ENCODE measurements around the gene LRRC75A.

DNA sequence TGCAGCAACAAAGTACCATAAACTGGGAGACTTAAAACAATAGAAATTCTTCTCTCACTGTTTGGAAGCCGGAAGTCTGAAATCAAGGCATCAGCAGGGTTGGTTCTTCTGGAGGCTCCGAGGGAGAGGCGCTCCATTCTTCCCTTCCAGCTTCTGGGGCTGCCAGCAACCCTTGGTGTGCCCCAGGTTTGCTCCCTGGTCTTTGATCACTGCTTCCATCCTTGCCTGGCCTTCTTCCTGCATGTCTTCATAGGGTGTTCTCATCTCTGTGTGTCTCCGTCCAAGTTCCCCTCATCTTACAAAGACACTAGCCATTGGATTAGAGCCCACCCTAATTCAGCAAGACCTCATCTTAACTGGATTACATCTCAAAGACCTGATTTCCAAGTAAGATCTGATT is 35.3 kb upstream of the LRRC75A start:
- TF ChIP-seq POLR2AphosphoS5 (IDR thresholded peaks at IDR 0.05; ENCODE audit: low read depth) (no peak), GABPA (IDR thresholded peaks at IDR 0.05; ENCODE audit: low read depth) (no peak)
- TF ChIP-seq, protein P1, sequence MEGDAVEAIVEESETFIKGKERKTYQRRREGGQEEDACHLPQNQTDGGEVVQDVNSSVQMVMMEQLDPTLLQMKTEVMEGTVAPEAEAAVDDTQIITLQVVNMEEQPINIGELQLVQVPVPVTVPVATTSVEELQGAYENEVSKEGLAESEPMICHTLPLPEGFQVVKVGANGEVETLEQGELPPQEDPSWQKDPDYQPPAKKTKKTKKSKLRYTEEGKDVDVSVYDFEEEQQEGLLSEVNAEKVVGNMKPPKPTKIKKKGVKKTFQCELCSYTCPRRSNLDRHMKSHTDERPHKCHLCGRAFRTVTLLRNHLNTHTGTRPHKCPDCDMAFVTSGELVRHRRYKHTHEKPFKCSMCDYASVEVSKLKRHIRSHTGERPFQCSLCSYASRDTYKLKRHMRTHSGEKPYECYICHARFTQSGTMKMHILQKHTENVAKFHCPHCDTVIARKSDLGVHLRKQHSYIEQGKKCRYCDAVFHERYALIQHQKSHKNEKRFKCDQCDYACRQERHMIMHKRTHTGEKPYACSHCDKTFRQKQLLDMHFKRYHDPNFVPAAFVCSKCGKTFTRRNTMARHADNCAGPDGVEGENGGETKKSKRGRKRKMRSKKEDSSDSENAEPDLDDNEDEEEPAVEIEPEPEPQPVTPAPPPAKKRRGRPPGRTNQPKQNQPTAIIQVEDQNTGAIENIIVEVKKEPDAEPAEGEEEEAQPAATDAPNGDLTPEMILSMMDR (IDR thresholded peaks at IDR 0.05; ENCODE audit: insufficient read depth, low read length): no peak
